ENCODE data around the gene TPM3. TPM values are rescaled to one million over a fixed set of nuclear protein-coding genes. Genes with fewer than 3 reads are reported as not detected.

Gene TPM3
- total and polyA plus RNA-seq, 2 donors (not counting 1 experiment from before 2014, with no cell fraction given) = 186 to 300 TPM

GRCh38 chr1:154190550-154190949 is 1.4 kb downstream of the TPM3 start:
- H3K4me2 ChIP-seq (replicated peaks; ENCODE audit: low read depth, low read length, poor library complexity, severe bottlenecking) = no peak overlapping the region
- no peak overlapping the region for H3K27ac ChIP-seq (ENCODE audit: low read length in 2 of 2)
- H3K4me1 ChIP-seq (ENCODE audit: control insufficient read depth in 2 of 2, insufficient read depth in 2 of 2, low read length in 2 of 2) = peaks cover 0 to 9% of the 10 kb centered on the region in 2 donors
- DNase-seq = no peak
- Mint-ChIP-seq H3K4me1 (no peaks in the 10 kb centered on the region), H3K27me3 (peaks cover 35% of the 10 kb centered on the region), H3K27ac (no peak overlapping the region), H3K4me3 (no peak overlapping the region), H3K9me3 (ENCODE audit: insufficient read depth) (no peaks in the 10 kb centered on the region)
- peaks cover 0 to 18% (median 7%) of the 10 kb centered on the region in 4 experiments for H3K27me3 ChIP-seq (replicated peaks in 1 of 4; ENCODE audit: control extremely low read depth in 1 of 4, control insufficient read depth in 3 of 4, insufficient read depth in 4 of 4, low read length in 3 of 4)
- H3K79me2 ChIP-seq (ENCODE audit: control insufficient read depth, insufficient read depth, low read length) = no peaks in the 10 kb centered on the region
- no peaks in the 10 kb centered on the region for H4K20me1 ChIP-seq (ENCODE audit: control insufficient read depth, insufficient read depth, low read length, poor library complexity, severe bottlenecking)
- no peak overlapping the region for H3K9ac ChIP-seq (ENCODE audit: low read length)
- TF ChIP-seq, protein P1, sequence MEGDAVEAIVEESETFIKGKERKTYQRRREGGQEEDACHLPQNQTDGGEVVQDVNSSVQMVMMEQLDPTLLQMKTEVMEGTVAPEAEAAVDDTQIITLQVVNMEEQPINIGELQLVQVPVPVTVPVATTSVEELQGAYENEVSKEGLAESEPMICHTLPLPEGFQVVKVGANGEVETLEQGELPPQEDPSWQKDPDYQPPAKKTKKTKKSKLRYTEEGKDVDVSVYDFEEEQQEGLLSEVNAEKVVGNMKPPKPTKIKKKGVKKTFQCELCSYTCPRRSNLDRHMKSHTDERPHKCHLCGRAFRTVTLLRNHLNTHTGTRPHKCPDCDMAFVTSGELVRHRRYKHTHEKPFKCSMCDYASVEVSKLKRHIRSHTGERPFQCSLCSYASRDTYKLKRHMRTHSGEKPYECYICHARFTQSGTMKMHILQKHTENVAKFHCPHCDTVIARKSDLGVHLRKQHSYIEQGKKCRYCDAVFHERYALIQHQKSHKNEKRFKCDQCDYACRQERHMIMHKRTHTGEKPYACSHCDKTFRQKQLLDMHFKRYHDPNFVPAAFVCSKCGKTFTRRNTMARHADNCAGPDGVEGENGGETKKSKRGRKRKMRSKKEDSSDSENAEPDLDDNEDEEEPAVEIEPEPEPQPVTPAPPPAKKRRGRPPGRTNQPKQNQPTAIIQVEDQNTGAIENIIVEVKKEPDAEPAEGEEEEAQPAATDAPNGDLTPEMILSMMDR (IDR thresholded peaks at IDR 0.05) = no peak
- no peak for TF ChIP-seq EZH2 (IDR thresholded peaks at IDR 0.05; ENCODE audit: borderline replicate concordance, insufficient read depth, low read depth, low read length, poor library complexity, severe bottlenecking)
- CTCF ChIA-PET = interaction anchor here (0.6 to 1.2 kb wide), 3 partner anchors 9 to 146 kb away, joined by 3 to 5 read pairs (median 3); no protein-coding TSS in a partner anchor
- ATAC-seq (ENCODE audit: low read depth) = no peak
- no peaks in the 10 kb centered on the region for H3K36me3 ChIP-seq (replicated peaks in 1 of 2; ENCODE audit: control extremely low read depth in 1 of 2, control insufficient read depth in 1 of 2, extremely low read depth in 1 of 2, insufficient read depth in 2 of 2, low read length in 1 of 2)
- no CpG with 5 or more reads among the region's 1 CpG for WGBS (ENCODE audit: insufficient coverage)
- POLR2A ChIA-PET = no interaction called here
- H3K9me3 ChIP-seq (ENCODE audit: control extremely low read depth in 1 of 3, control insufficient read depth in 2 of 3, insufficient read depth in 1 of 3, low read length in 2 of 3) = no peaks in the 10 kb centered on the region
- no peak overlapping the region for H3K4me3 ChIP-seq (ENCODE audit: control extremely low read depth in 1 of 5, extremely low read depth in 1 of 5, insufficient read depth in 1 of 5, low read depth in 2 of 5, low read length in 4 of 5)
- no peak overlapping the region for H2AFZ ChIP-seq (ENCODE audit: insufficient read depth, low read depth, low read length, poor library complexity, severe bottlenecking)
- intact Hi-C loops (cut with micrococcal nuclease) = no loop called here

DNA sequence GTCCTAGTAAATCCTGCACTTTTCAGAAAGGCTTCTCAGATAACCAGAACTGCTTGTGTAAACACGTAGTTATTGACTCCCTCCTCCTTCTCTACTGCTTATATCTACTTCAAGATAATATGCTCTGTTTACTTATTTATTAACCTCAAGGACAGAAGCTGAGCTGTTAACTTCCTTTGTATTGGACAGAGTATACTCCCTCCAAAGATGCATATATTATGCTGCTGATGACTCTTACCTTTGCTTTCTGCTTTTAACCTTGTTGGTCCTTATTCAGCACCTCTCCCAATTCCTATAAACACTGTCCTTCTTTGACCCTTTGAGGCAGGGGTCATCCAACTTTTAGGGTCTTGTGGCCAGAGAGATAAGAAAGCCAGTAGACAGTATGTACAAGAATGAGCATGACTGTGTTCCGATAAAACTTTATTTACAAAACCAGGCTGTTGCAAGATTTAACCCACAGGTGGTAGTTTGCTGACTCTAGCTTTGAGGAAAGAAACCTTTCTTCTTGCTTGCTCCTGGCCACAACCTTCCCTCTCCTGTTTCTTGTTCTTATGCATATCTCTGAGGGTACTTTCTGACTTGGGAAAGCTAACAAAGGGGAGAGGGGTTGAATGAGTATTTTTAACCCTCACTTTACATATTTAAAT is 4.9 kb downstream of the TPM3 start:
- ATAC-seq (ENCODE audit: low read depth) (no peak), DNase-seq (no peak)
- Histone ChIP-seq H3K36me3 (replicated peaks in 1 of 2; ENCODE audit: control extremely low read depth in 1 of 2, control insufficient read depth in 1 of 2, extremely low read depth in 1 of 2, insufficient read depth in 2 of 2, low read length in 1 of 2) (no peaks in the 10 kb centered on the region), H3K4me2 (replicated peaks; ENCODE audit: low read depth, low read length, poor library complexity, severe bottlenecking) (no peak overlapping the region), H3K27me3 (replicated peaks in 1 of 4; ENCODE audit: control extremely low read depth in 1 of 4, control insufficient read depth in 3 of 4, insufficient read depth in 4 of 4, low read length in 3 of 4) (peaks cover 0 to 6% (median 1%) of the 10 kb centered on the region in 4 experiments), H4K20me1 (ENCODE audit: control insufficient read depth, insufficient read depth, low read length, poor library complexity, severe bottlenecking) (no peaks in the 10 kb centered on the region), H3K4me1 (ENCODE audit: control insufficient read depth in 2 of 2, insufficient read depth in 2 of 2, low read length in 2 of 2) (peaks cover 4 to 10% of the 10 kb centered on the region in 2 donors), H2AFZ (ENCODE audit: insufficient read depth, low read depth, low read length, poor library complexity, severe bottlenecking) (no peak overlapping the region), H3K4me3 (ENCODE audit: control extremely low read depth in 1 of 5, extremely low read depth in 1 of 5, insufficient read depth in 1 of 5, low read depth in 2 of 5, low read length in 4 of 5) (no peak overlapping the region), H3K9ac (ENCODE audit: low read length) (no peak overlapping the region), H3K79me2 (ENCODE audit: control insufficient read depth, insufficient read depth, low read length) (peaks cover 23% of the 10 kb centered on the region), H3K9me3 (ENCODE audit: control extremely low read depth in 1 of 3, control insufficient read depth in 2 of 3, insufficient read depth in 1 of 3, low read length in 2 of 3) (no peaks in the 10 kb centered on the region), H3K27ac (ENCODE audit: low read length in 2 of 2) (no peak overlapping the region)
- Mint-ChIP-seq H3K27me3 (peaks cover 20% of the 10 kb centered on the region), H3K27ac (no peak overlapping the region), H3K4me1 (peaks cover 13% of the 10 kb centered on the region), H3K4me3 (no peak overlapping the region), H3K9me3 (ENCODE audit: insufficient read depth) (no peaks in the 10 kb centered on the region)
- no peak for TF ChIP-seq EZH2 (IDR thresholded peaks at IDR 0.05; ENCODE audit: borderline replicate concordance, insufficient read depth, low read depth, low read length, poor library complexity, severe bottlenecking)
- TF ChIP-seq, protein P1 (IDR thresholded peaks at IDR 0.05) = no peak
- WGBS (ENCODE audit: insufficient coverage) = 80% methylated on average over 1 of the region's 2 CpGs
- ChIA-PET CTCF (interaction anchor here (0.6 to 1.0 kb wide), 3 partner anchors 12 to 83 kb away, joined by 3 to 4 read pairs (median 3); no protein-coding TSS in a partner anchor), POLR2A (no interaction called here)
- intact Hi-C loops (cut with micrococcal nuclease) = loop anchor here (1.0 kb wide), 1 partner anchor 85 kb away; the partner anchor contains the start of gene HAX1
